Measurements from ENCODE around the gene FRMD3.

FRMD3 gene

GRCh38 chr9:83236029-83236696, 302.0 kb downstream of the FRMD3 start:
- DNase-seq (ENCODE audit: low read depth in 2 of 2), result no peak

GRCh38 chr9:83235526-83235925, 302.7 kb downstream of the FRMD3 start:
- DNase-seq (ENCODE audit: low read depth in 2 of 2), result no peak

GRCh38 chr9:83234541-83234940, 303.7 kb downstream of the FRMD3 start:
- no peak for DNase-seq (ENCODE audit: low read depth in 2 of 2)

GRCh38 chr9:83233647-83234046, 304.6 kb downstream of the FRMD3 start:
- no peak for DNase-seq (ENCODE audit: low read depth in 2 of 2)

GRCh38 chr9:83231039-83231438, 307.2 kb downstream of the FRMD3 start:
- no peak for DNase-seq (ENCODE audit: low read depth in 2 of 2)

- DNase-seq (ENCODE audit: low read depth in 2 of 2), result no peak
Measured at GRCh38 chr9:83220730-83221129, 317.5 kb downstream of the FRMD3 start.

GRCh38 chr9:83219924-83220438, 318.2 kb downstream of the FRMD3 start:
- no peak for DNase-seq (ENCODE audit: low read depth in 2 of 2)

- DNase-seq (ENCODE audit: low read depth in 2 of 2), result no peak
Measured at GRCh38 chr9:83219154-83219923, 318.9 kb downstream of the FRMD3 start.

GRCh38 chr9:83218411-83219090, 319.6 kb downstream of the FRMD3 start:
- DNase-seq (ENCODE audit: low read depth in 2 of 2), result no peak

GRCh38 chr9:83209188-83209731, 328.9 kb downstream of the FRMD3 start:
- no peak for DNase-seq (ENCODE audit: low read depth in 2 of 2)

GRCh38 chr9:83208065-83208850, 329.9 kb downstream of the FRMD3 start:
- no peak for DNase-seq (ENCODE audit: low read depth in 2 of 2)

GRCh38 chr9:83204047-83204446, 334.2 kb downstream of the FRMD3 start:
- no peak for DNase-seq (ENCODE audit: low read depth in 2 of 2)

GRCh38 chr9:83200531-83200930, 337.7 kb downstream of the FRMD3 start:
- no peak for DNase-seq (ENCODE audit: low read depth in 2 of 2)

- no peak for DNase-seq (ENCODE audit: low read depth in 2 of 2)
Measured at GRCh38 chr9:83199832-83200231, 338.4 kb downstream of the FRMD3 start.

- no peak for DNase-seq (ENCODE audit: low read depth in 2 of 2)
Measured at GRCh38 chr9:83199240-83199639, 339.0 kb downstream of the FRMD3 start.

- no peak for DNase-seq (ENCODE audit: low read depth in 2 of 2)
Measured at GRCh38 chr9:83198371-83198770, 339.8 kb downstream of the FRMD3 start.

- DNase-seq (ENCODE audit: low read depth in 2 of 2), result no peak
Measured at GRCh38 chr9:83197591-83197990, 340.6 kb downstream of the FRMD3 start.

GRCh38 chr9:83196946-83197345, 341.3 kb downstream of the FRMD3 start:
- DNase-seq (ENCODE audit: low read depth in 2 of 2), result no peak
